Gastroesophageal sphincter (tissue), 4 donors: ENCODE results near the gene TANGO2. TPM values are rescaled to one million over a fixed set of nuclear protein-coding genes. Genes with fewer than 3 reads are reported as not detected.

Experiments used
- ATAC-seq: fragments of 150-250 bp; one replicate; pipeline ENCODE4 v1.9.1; 2016; ENCODE audit warnings: mild to moderate bottlenecking, moderate library complexity
- H3K27ac ChIP-seq, 4 donors: fragments of 200-600 bp; sonication (generic) in 3 of 4; 1 replicate in 3 of 4; 2 replicates in 1 of 4; pipeline ENCODE4 v1.5.1; 2016 to 2019
- H3K27me3 ChIP-seq: fragments of 200-600 bp; sonication (generic); one replicate; pipeline ENCODE4 v1.5.1; 2019
- H3K36me3 ChIP-seq, 2 donors: fragments of 200-600 bp; sonication (generic); one replicate each; pipeline ENCODE4 v1.5.1; 2019; ENCODE audit warnings: control low read depth in 1 of 2
- H3K4me1 ChIP-seq, 3 donors: fragments of 200-600 bp; sonication (generic); 1 replicate in 2 of 3; 2 replicates in 1 of 3; pipeline ENCODE4 v1.5.1; 2016 to 2019; ENCODE audit warnings: control low read depth in 2 of 3
- H3K4me3 ChIP-seq, 2 donors: fragments of 200-600 bp; sonication (generic); one replicate each; pipeline ENCODE4 v1.5.1; 2019; ENCODE audit warnings: mild to moderate bottlenecking in 1 of 2, moderate library complexity in 1 of 2
- H3K9me3 ChIP-seq, 3 donors: fragments of 200-600 bp; sonication (generic); one replicate each; pipeline ENCODE4 v1.5.1; 2017 to 2019; ENCODE audit warnings: control low read depth in 2 of 3
- CTCF ChIP-seq, 4 experiments: fragments of 200-600 bp in 2 of 4; fragments of 450-650 bp in 2 of 4; sonication (generic) in 1 of 4; IDR thresholded peaks; one replicate each; pipeline ENCODE4 v1.5.1; 2017 to 2019; ENCODE audit warnings: antibody characterized with exemption in 4 of 4, mild to moderate bottlenecking in 2 of 4, moderate library complexity in 2 of 4
- EP300 ChIP-seq: sonication (generic); formaldehyde crosslinking; IDR thresholded peaks from one replicate; pipeline ENCODE4 v1.6.1; 2017; ENCODE audit warnings: antibody characterized with exemption, mild to moderate bottlenecking
- POLR2A ChIP-seq, 2 donors: fragments of 450-650 bp; IDR thresholded peaks; one replicate each; pipeline ENCODE4 v1.6.1; 2017; ENCODE audit warnings: antibody characterized with exemption in 2 of 2, mild to moderate bottlenecking in 2 of 2, moderate library complexity in 1 of 2
- POLR2AphosphoS5 ChIP-seq: sonication (generic); formaldehyde crosslinking; IDR thresholded peaks from one replicate; pipeline ENCODE4 v1.6.1; 2017; ENCODE audit warnings: antibody characterized with exemption
- WGBS, 2 donors: methylation state at CpG; one replicate each; pipeline ENCODE4 v1.1.5; 2018; ENCODE audit warnings: low coverage in 1 of 2; 5-methylcytosine and 5-hydroxymethylcytosine counted together
- total RNA-seq, 4 donors: library from RNA; depleted of rRNA; stranded (reverse); fragments of >200 nt; gene quantifications; one replicate each; pipeline ENCODE4 v1.1.0, GENCODE V29; 2016

The TANGO2 gene
- total RNA-seq, 4 donors from 2014 or later, result 20.0 to 65.5 (median 45.8) TPM

GRCh38 chr22:19989725-19990067 lies 31.2 kb upstream of the TANGO2 start:
- WGBS, 2 donors, result no CpG with 5 or more reads among the region's 3 CpGs
- Histone ChIP-seq H3K4me3 (no peak overlapping the region), H3K27ac (peak overlapping the region in 3 of 4 donors; percentile 50 to 74 (median 71)), H3K9me3 (no peaks in the 10 kb centered on the region), H3K36me3 (no peaks in the 10 kb centered on the region), H3K4me1 (peaks cover 0 to 76% (median 40%) of the 10 kb centered on the region in 3 donors), H3K27me3 (no peaks in the 10 kb centered on the region)
- ATAC-seq, result no peak
- TF ChIP-seq POLR2AphosphoS5 (no peak), CTCF (IDR thresholded peaks at IDR 0.05) (no peak), POLR2A (IDR thresholded peaks at IDR 0.05) (no peak), EP300 (no peak)

DNA sequence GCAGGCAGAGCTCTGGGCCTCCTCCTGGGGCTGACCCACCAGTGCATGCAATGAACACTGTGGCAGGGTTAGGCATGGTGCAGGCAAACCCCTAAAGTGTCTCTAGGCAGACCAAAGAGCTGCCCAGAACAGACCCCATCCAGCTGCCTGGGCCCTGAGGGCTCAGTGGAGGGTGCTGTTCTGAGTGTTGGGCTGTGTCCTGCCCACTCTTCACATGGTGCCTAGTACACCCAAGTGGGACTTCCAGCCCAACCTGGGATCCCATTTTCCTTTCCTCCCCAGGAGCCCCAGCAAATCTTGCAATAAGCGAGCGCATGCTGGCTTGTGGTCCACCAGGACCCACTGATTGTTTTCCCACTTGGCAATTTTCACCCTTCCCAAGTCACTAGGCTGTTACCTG lies 30.7 kb upstream of the TANGO2 start:
- ATAC-seq, result no peak
- Histone ChIP-seq H3K4me1 (peaks cover 0 to 76% (median 35%) of the 10 kb centered on the region in 3 donors), H3K27ac (peak overlapping the region in 3 of 4 donors; percentile 71 to 79 (median 74)), H3K4me3 (no peak overlapping the region), H3K36me3 (no peaks in the 10 kb centered on the region), H3K27me3 (no peaks in the 10 kb centered on the region), H3K9me3 (no peaks in the 10 kb centered on the region)
- WGBS, 2 donors, result 36% methylated on average over 2 of the region's 2 CpGs; no CpG with 5 or more reads in 1 of the 2 donors
- TF ChIP-seq EP300 (no peak), POLR2A (IDR thresholded peaks at IDR 0.05) (no peak), POLR2AphosphoS5 (no peak), CTCF (IDR thresholded peaks at IDR 0.05) (no peak)

DNA sequence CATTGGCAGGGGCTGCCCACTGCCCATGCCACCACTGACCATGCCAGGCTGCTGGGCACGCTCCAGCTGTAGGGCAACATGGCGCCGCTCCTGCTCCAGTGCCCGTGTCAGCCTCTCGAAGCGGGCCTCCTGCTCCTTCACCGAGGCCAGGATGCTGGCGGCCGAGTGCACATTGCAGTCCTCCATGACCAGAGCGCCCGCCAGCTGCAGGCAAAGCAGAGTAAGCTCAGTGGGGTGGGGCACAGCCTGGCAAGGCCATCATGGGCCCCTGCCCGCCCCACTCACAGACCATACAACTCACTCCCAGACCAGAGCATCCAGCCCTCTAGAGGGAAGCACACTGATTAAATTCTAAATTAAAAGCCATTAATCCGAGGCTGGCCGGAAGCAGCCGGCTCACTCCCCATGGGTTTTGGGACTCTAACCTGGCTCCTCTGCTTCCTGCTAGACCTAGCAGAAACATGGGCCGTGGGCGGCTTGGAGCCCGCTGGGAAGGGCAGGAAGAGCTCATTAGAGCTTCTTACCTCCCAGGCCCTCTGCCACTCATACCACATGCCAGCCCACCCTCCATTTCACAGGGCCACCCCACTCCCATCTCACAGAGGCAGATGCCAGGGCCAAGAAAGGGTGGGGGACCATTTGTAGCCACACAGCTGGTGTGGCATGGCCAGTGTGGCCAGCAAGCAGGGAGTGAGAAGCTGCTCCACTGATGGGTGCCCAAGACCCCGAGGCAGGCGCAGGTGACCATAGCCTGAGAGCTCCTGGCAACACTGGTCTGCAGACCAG lies 30.1 kb upstream of the TANGO2 start:
- Histone ChIP-seq H3K36me3 (no peaks in the 10 kb centered on the region), H3K27ac (peak overlapping the region in 3 of 4 donors; percentile 71 to 79 (median 74)), H3K27me3 (no peaks in the 10 kb centered on the region), H3K9me3 (no peaks in the 10 kb centered on the region), H3K4me3 (no peak overlapping the region), H3K4me1 (peaks cover 0 to 76% (median 33%) of the 10 kb centered on the region in 3 donors)
- TF ChIP-seq POLR2AphosphoS5 (no peak), EP300 (no peak), CTCF (IDR thresholded peaks at IDR 0.05) (no peak), POLR2A (IDR thresholded peaks at IDR 0.05) (no peak)
- no peak for ATAC-seq
- 85% methylated on average over 8 of the region's 20 CpGs; no CpG with 5 or more reads in 1 of the 2 donors for WGBS, 2 donors

- Histone ChIP-seq H3K27me3 (no peaks in the 10 kb centered on the region), H3K9me3 (no peaks in the 10 kb centered on the region), H3K4me3 (no peak overlapping the region), H3K4me1 (peaks cover 0 to 76% (median 32%) of the 10 kb centered on the region in 3 donors), H3K27ac (peak overlapping the region; percentile 8 to 79 (median 72)), H3K36me3 (no peaks in the 10 kb centered on the region)
- no peak for TF ChIP-seq CTCF (IDR thresholded peaks at IDR 0.05)
- TF ChIP-seq POLR2A (IDR thresholded peaks at IDR 0.05), result no peak
- no peak for TF ChIP-seq EP300
- no peak for TF ChIP-seq POLR2AphosphoS5
- no peak for ATAC-seq
Observed at GRCh38 chr22:19991395-19991644, 29.6 kb upstream of the TANGO2 start.
